ENCODE results near the gene SEC24A. TPM values are rescaled to one million over a fixed set of nuclear protein-coding genes. Genes with fewer than 3 reads are reported as not detected.
A peak's percentile ranks its signal among the peaks of the same experiment; 100 is the strongest.

The SEC24A gene
- total RNA-seq, 1 experiment from 2014 or later: 30.4 TPM

- no peak overlapping the region for H3K18ac ChIP-seq (ENCODE audit: insufficient read length, low read depth, low read length)
Observed at GRCh38 chr5:134656690-134657089, 8.1 kb downstream of the SEC24A start.

More at GRCh38 chr5:134656690-134657089, 8.1 kb downstream of the SEC24A start:
- H3K36me3 Mint-ChIP-seq (ENCODE audit: insufficient read depth in 1 of 3, low read depth in 3 of 3): peaks cover 3 to 15% (median 6%) of the 10 kb centered on the region in 3 experiments; a peak in 6 of 7 replicates
- no CpG with 5 or more reads among the region's 8 CpGs for WGBS (ENCODE audit: extremely low coverage, insufficient read length, low lambda C conversion rate)
- no peak overlapping the region for H3K14ac ChIP-seq (ENCODE audit: insufficient read depth, low read length)
- no peak overlapping the region for H2BK12ac ChIP-seq (ENCODE audit: insufficient read length, low read depth, low read length)
- no peak overlapping the region for H4K5ac ChIP-seq (ENCODE audit: insufficient read length, low read depth, low read length)
- no peak overlapping the region for H2BK120ac ChIP-seq (ENCODE audit: low read depth, low read length, poor library complexity, severe bottlenecking)
- H3K4me1 Mint-ChIP-seq: no peaks in the 10 kb centered on the region
- no peak overlapping the region for H2AFZ ChIP-seq (ENCODE audit: low read length)
- H2AK5ac ChIP-seq (ENCODE audit: insufficient read length, low read length): no peak overlapping the region
- H3K9ac ChIP-seq (ENCODE audit: extremely low read depth, insufficient read length, low read length): no peak overlapping the region
- no peak overlapping the region for H2BK15ac ChIP-seq (ENCODE audit: low read depth, low read length)
- H4K8ac ChIP-seq (replicated peaks; ENCODE audit: insufficient read length, low read depth, low read length): no peak overlapping the region
- no peaks in the 10 kb centered on the region for H4K20me1 ChIP-seq (ENCODE audit: control insufficient read depth, insufficient read depth, insufficient read length)
- no peaks in the 10 kb centered on the region for H3K4me1 ChIP-seq (ENCODE audit: insufficient read depth, low read length)
- no peaks in the 10 kb centered on the region for H3K23me2 ChIP-seq (ENCODE audit: insufficient read length, low read depth, low read length, poor library complexity, severe bottlenecking)
- H3K27me3 Mint-ChIP-seq (ENCODE audit: low read depth): no peaks in the 10 kb centered on the region
- peaks cover 12% of the 10 kb centered on the region for H3K79me1 ChIP-seq (ENCODE audit: insufficient read depth, low read depth, low read length, poor library complexity, severe bottlenecking)
- H3K23ac ChIP-seq (ENCODE audit: insufficient read length, low read depth, low read length): no peak overlapping the region
- H3T11ph ChIP-seq (ENCODE audit: low read length): no peak overlapping the region
- H3K4me2 ChIP-seq (ENCODE audit: insufficient read depth, insufficient read length, low read length): no peak overlapping the region
- peak overlapping the region in 2 of 3 experiments; percentile 47 to 70; a peak in 2 of 7 replicates for H3K27ac Mint-ChIP-seq
- H3K79me2 ChIP-seq (ENCODE audit: insufficient read depth, low read length): peaks cover 11% of the 10 kb centered on the region; the same call in 1 of the 2 replicates
- no peak for DNase-seq
- no peak overlapping the region for H3K4ac ChIP-seq (ENCODE audit: low read depth, low read length)
- no peak overlapping the region for H4K91ac ChIP-seq (ENCODE audit: insufficient read length, low read depth, low read length)
- H3K56ac ChIP-seq (ENCODE audit: insufficient read length, low read depth, low read length): no peak overlapping the region
- no peak for TF ChIP-seq CTCF (conservative IDR thresholded peaks at IDR 0.05)
- H2BK5ac ChIP-seq (ENCODE audit: insufficient read length, low read length): no peak overlapping the region
- H3K27me3 ChIP-seq (ENCODE audit: insufficient read depth, low read length): no peaks in the 10 kb centered on the region
- no peak overlapping the region for H2BK20ac ChIP-seq (ENCODE audit: low read depth, low read length, poor library complexity, severe bottlenecking)
- H3K9me3 ChIP-seq (ENCODE audit: control insufficient read depth, low read depth, low read length): no peaks in the 10 kb centered on the region
- no peak overlapping the region for H3K4me3 Mint-ChIP-seq
- no peaks in the 10 kb centered on the region for H3K9me3 Mint-ChIP-seq
- H3K27ac ChIP-seq (ENCODE audit: insufficient read length, low read depth, low read length): no peak overlapping the region
